ENCODE results near the gene MAB21L3.

MAB21L3 gene

GRCh38 chr1:116092752-116093489 lies 18.3 kb upstream of the MAB21L3 start:
- CTCF ChIA-PET, result no interaction called here
- POLR2A ChIA-PET (ENCODE audit: low non-redundant PET), result no interaction called here
- no peak for TF ChIP-seq CTCF (conservative IDR thresholded peaks at IDR 0.05; ENCODE audit: low read depth)
- no peak overlapping the region for H3K27ac ChIP-seq
- no peak for DNase-seq (ENCODE audit: low spot score)

- ChIA-PET CTCF (no interaction called here), POLR2A (ENCODE audit: low non-redundant PET) (no interaction called here)
- H3K27ac ChIP-seq, result no peak overlapping the region
- TF ChIP-seq CTCF (conservative IDR thresholded peaks at IDR 0.05; ENCODE audit: low read depth), result no peak
- no peak for DNase-seq (ENCODE audit: low spot score)
Measured at GRCh38 chr1:116095027-116095426, 16.2 kb upstream of the MAB21L3 start.

- TF ChIP-seq CTCF (conservative IDR thresholded peaks at IDR 0.05; ENCODE audit: low read depth), result no peak
- CTCF ChIA-PET, result interaction anchor here (0.6 kb wide), 1 partner anchor 106 kb away, joined by 3 read pairs; no protein-coding TSS in a partner anchor
- POLR2A ChIA-PET (ENCODE audit: low non-redundant PET), result no interaction called here
- DNase-seq (ENCODE audit: low spot score), result no peak
- H3K27ac ChIP-seq, result no peak overlapping the region
Measured at GRCh38 chr1:116096013-116096618, 15.1 kb upstream of the MAB21L3 start.

GRCh38 chr1:116097626-116098025 lies 13.6 kb upstream of the MAB21L3 start:
- no peak overlapping the region for H3K27ac ChIP-seq
- no peak for DNase-seq (ENCODE audit: low spot score)
- no peak for TF ChIP-seq CTCF (conservative IDR thresholded peaks at IDR 0.05; ENCODE audit: low read depth)
- ChIA-PET CTCF (interaction anchor here (1.2 kb wide), 1 partner anchor 14 kb away, joined by 3 read pairs; the partner anchor contains the start of gene MAB21L3), POLR2A (ENCODE audit: low non-redundant PET) (no interaction called here)

- DNase-seq (ENCODE audit: low spot score), result no peak
- no peak for TF ChIP-seq CTCF (conservative IDR thresholded peaks at IDR 0.05; ENCODE audit: low read depth)
- H3K27ac ChIP-seq, result no peak overlapping the region
- POLR2A ChIA-PET (ENCODE audit: low non-redundant PET), result no interaction called here
- CTCF ChIA-PET, result interaction anchor here (0.6 kb wide), 1 partner anchor 44 kb away, joined by 3 read pairs; no protein-coding TSS in a partner anchor
Measured at GRCh38 chr1:116099379-116099778, 11.8 kb upstream of the MAB21L3 start.

- CTCF ChIA-PET, result interaction anchor here (0.6 kb wide), 1 partner anchor 43 kb away, joined by 3 read pairs; no protein-coding TSS in a partner anchor
- no peak overlapping the region for H3K27ac ChIP-seq
Measured at GRCh38 chr1:116099919-116100318, 11.3 kb upstream of the MAB21L3 start.

More at GRCh38 chr1:116099919-116100318, 11.3 kb upstream of the MAB21L3 start:
- no peak for TF ChIP-seq CTCF (conservative IDR thresholded peaks at IDR 0.05; ENCODE audit: low read depth)
- POLR2A ChIA-PET (ENCODE audit: low non-redundant PET), result no interaction called here
- DNase-seq (ENCODE audit: low spot score), result no peak
